22Rv1 (cell line): ENCODE measurements around the gene SASH1.
"Not testable (repeated sequence)": the region's sequence is repeated elsewhere in the genome, so short reads cannot be mapped to it uniquely, and the experiment has no call there.

Experiments
- H3K27ac ChIP-seq: fragments of 450-650 bp; 2 replicates; pipeline ENCODE4 v1.5.1; 2017
- CTCF ChIP-seq: fragments of 450-650 bp; IDR thresholded peaks from 2 replicates; pipeline ENCODE4 v1.5.1; 2017; ENCODE audit warnings: mild to moderate bottlenecking
- ZFX ChIP-seq: fragments of 450-650 bp; IDR thresholded peaks from 2 replicates; pipeline ENCODE4 v1.6.1; 2017; ENCODE audit warnings: antibody characterized with exemption, borderline replicate concordance

Gene SASH1

DNA sequence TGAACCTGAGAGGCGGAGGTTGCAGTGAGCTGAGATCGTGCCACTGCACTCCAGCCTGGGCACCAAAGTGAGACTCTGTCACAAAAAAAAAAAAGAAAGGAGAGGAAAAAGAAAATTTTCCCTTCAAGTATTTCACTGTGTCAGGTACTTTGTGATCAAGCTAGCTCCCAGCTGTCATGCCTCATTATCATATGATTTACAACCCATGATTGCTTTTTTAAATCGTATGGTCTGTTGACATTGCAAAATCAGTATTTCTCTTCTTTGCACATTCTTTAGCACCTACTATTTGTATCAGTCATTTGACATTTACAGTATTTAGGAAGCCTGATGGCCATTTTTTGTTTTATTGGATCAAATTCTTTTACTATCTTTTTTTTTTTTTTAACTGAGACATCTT lies 22.4 kb downstream of the SASH1 start:
- TF ChIP-seq ZFX (no peak), CTCF (no peak)
- H3K27ac ChIP-seq: no peak overlapping the region

DNA sequence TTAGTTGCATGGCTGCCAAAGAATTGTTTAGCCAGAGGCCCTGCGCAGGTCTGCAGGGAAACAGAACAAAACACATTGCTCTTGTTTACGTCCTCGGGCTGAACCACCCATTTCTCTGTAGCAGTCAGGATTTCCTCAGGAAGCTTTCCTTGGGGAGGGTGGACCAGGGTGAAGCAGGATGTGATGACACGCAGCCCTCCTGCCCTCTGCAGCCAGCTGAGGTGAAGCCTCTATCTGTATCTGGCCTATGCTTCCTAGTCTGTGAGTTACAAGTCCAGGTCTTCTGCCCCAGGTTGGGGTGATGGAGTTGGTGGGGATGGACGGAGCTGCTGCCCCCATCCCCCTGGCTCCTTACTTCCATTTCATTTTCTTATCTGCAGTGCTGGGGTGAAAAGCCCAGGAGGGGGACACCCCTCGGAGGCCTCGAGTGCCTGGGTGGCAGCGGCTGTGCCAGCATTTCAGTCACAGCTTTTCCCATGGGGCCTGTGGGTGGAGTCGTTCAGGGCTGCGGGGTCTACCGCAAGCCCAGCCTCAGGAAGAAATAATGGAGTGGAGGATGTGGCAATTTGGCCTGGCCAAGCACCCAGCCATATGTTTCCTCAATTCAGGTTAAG lies 24.9 kb downstream of the SASH1 start:
- no peak overlapping the region for H3K27ac ChIP-seq
- TF ChIP-seq CTCF (no peak), ZFX (no peak)

DNA sequence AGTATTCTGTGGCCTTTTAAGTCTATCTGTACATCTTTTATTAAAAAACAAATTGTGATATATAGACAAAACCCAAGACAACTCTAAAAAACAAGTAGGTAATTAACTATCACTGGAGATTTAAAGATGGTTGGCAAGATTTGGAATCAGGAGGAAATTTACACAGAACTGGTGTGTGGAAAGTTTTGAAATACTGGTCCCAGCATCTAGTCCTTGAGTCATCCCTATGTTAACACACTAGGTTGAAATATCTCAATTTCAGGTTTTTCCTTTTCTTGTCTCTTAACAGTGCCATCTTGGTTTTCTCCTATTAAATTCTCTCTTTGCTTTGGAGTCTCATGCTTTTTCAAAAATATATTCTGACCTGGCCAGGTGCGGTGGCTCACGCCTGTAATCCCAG lies 27.5 kb downstream of the SASH1 start:
- H3K27ac ChIP-seq: no peak overlapping the region
- TF ChIP-seq ZFX (no peak), CTCF (no peak)

- H3K27ac ChIP-seq: no peak overlapping the region
Observed at GRCh38 chr6:148374040-148374774, 31.6 kb downstream of the SASH1 start.

GRCh38 chr6:148375401-148375800 lies 32.8 kb downstream of the SASH1 start:
- no peak overlapping the region for H3K27ac ChIP-seq
- TF ChIP-seq CTCF: no peak
- TF ChIP-seq ZFX: no peak

More at GRCh38 chr6:148374040-148374774, 31.6 kb downstream of the SASH1 start:
- TF ChIP-seq CTCF: no peak
- no peak for TF ChIP-seq ZFX

GRCh38 chr6:148379481-148379880 lies 36.8 kb downstream of the SASH1 start:
- TF ChIP-seq ZFX: no peak
- no peak for TF ChIP-seq CTCF
- H3K27ac ChIP-seq: no peak overlapping the region

DNA sequence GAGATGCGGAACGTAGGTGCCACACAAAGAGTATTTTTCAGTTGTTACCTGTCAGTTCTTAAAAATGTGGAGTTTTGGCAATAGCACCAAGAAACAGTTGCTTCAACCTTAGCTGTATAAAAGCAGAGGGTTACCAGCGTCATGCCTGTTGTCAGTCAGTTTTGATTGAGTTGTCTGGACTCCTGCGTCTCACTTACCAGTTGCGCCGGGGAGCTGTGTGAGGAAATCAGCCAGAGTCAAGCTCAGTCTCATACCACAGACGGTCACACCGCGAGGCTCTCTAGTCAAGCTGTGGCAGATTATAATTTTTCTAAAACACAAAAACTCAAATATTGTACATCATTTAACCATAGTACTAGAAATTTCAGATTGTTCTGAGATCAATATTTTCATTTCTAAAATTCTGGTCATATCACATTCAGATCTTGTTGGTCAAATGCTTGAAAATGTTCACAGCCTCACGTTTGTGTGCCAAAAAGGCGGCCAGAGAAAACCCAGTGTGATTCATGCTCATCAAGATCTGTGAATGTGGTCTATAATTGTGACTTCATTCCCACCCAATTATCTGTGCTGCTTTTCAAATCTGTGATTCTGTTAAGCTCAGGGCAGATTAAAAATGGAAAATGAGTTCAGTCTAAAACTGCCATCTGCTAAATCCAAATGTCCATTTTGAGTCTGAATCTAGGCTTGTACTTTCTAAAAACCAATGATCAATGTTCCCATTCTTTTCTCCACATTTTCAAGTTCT lies 37.5 kb downstream of the SASH1 start:
- TF ChIP-seq CTCF (no peak), ZFX (no peak)
- H3K27ac ChIP-seq: no peak overlapping the region

DNA sequence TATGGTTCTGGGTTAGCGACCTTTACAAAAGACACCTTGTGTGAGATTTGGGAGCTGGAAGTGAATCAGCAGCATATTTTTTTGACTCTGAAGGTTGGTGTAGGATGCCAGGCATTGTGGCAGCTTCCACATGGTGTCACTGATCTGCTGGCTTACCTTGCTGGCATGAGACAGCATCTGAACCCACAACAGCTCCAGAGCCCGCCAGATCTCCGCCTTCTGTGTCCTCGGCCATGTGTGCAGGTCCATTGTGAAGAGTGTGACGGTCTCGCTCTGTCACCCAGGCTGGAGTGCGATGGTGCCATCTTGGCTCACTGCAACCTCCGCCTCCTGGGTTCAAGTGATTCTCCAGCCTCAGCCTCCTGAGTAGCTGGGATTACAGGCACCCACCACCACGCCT lies 39.4 kb downstream of the SASH1 start:
- not testable (repeated sequence) for H3K27ac ChIP-seq
